Prostate gland (tissue), 2 donors: Measurements from ENCODE around the gene SH3BP4. TPM values are rescaled to one million over a fixed set of nuclear protein-coding genes. Genes with fewer than 3 reads are reported as not detected.

Experiments
- DNase-seq: peaks from one replicate; pipeline ENCODE4 v3.0.0-alpha.2; 2019; ENCODE audit warnings: low spot score
- H3K27ac ChIP-seq, 2 donors: fragments of 200-600 bp; sonication (generic); 2 replicates each; pipeline ENCODE4 v1.5.1; 2017 to 2019
- H3K27me3 ChIP-seq: fragments of 200-600 bp; sonication (generic); replicated peaks from 2 replicates; pipeline ENCODE4 v1.5.1; 2019; ENCODE audit not compliant: insufficient read depth
- H3K36me3 ChIP-seq, 2 donors: fragments of 200-600 bp; sonication (generic); 1 replicate in 1 of 2; 2 replicates in 1 of 2; pipeline versions ENCODE4 v1.5.1 to v1.8.1; 2017 to 2019
- H3K4me1 ChIP-seq: fragments of 200-600 bp; sonication (generic); replicated peaks from 2 replicates; pipeline ENCODE4 v1.5.1; 2019
- H3K4me3 ChIP-seq, 2 donors: fragments of 200-600 bp; sonication (generic); 2 replicates each; pipeline ENCODE4 v1.5.1; 2017 to 2019
- H3K9me3 ChIP-seq: fragments of 200-600 bp; sonication (generic); 2 replicates; pipeline ENCODE4 v1.5.1; 2017
- POLR2A ChIP-seq: fragments of 450-650 bp; IDR thresholded peaks from one replicate; pipeline ENCODE4 v1.6.1; 2016; ENCODE audit warnings: antibody characterized with exemption, mild to moderate bottlenecking
- POLR2AphosphoS5 ChIP-seq: sonication (generic); formaldehyde crosslinking; IDR thresholded peaks from one replicate; pipeline ENCODE4 v1.6.1; 2017; ENCODE audit warnings: antibody characterized with exemption
- WGBS: methylation state at CpG from one replicate; pipeline ENCODE4 v1.1.5; 2018; 5-methylcytosine and 5-hydroxymethylcytosine counted together
- intact Hi-C: fragments of 100-400 bp; cut with DNase I; formaldehyde crosslinking; loops from one replicate; pipeline ENCODE4 v1.14.2; 2022
- total RNA-seq, 2 donors: library from RNA; depleted of rRNA; stranded (reverse); fragments of >200 nt; gene quantifications; one replicate each; pipeline ENCODE4 v1.1.0, GENCODE V29; 2016
- TF ChIP-seq, protein P1 (sequence below), 4 experiments: fragments of 200-600 bp in 2 of 4; fragments of 450-650 bp in 2 of 4; sonication (generic) in 2 of 4; IDR thresholded peaks; 1 replicate in 3 of 4; 2 replicates in 1 of 4; pipeline ENCODE4 v1.5.1; 2016 to 2019; ENCODE audit warnings: antibody characterized with exemption in 4 of 4, mild to moderate bottlenecking in 2 of 4, moderate library complexity in 2 of 4

The SH3BP4 gene
- total RNA-seq, 2 donors from 2014 or later: 86.7 to 134 TPM

DNA sequence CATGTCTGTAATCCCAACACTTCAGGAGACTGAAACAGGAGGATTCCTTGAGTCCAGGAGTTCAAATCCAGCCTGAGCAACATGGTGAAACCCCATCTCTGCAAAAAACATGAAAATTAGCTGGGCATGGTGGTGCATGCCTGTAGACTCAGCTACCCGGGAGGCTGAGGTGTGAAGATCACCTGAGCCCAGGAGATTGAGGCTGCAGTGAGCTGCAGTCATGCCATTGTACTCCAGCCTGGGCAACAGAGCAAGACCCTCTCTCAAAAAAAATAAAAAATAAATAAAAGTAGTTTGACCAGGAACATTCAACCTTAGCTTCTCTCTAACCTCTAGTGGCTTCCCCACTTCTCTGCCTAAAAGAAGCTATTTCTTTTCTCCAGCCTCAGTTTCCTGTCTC lies 23.8 kb downstream of the SH3BP4 start:
- H3K27me3 ChIP-seq: no peaks in the 10 kb centered on the region
- H3K27ac ChIP-seq: peak overlapping the region; percentile 62 to 77
- intact Hi-C loops: no loop called here
- H3K9me3 ChIP-seq: no peaks in the 10 kb centered on the region
- TF ChIP-seq, protein P1, sequence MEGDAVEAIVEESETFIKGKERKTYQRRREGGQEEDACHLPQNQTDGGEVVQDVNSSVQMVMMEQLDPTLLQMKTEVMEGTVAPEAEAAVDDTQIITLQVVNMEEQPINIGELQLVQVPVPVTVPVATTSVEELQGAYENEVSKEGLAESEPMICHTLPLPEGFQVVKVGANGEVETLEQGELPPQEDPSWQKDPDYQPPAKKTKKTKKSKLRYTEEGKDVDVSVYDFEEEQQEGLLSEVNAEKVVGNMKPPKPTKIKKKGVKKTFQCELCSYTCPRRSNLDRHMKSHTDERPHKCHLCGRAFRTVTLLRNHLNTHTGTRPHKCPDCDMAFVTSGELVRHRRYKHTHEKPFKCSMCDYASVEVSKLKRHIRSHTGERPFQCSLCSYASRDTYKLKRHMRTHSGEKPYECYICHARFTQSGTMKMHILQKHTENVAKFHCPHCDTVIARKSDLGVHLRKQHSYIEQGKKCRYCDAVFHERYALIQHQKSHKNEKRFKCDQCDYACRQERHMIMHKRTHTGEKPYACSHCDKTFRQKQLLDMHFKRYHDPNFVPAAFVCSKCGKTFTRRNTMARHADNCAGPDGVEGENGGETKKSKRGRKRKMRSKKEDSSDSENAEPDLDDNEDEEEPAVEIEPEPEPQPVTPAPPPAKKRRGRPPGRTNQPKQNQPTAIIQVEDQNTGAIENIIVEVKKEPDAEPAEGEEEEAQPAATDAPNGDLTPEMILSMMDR (IDR thresholded peaks at IDR 0.05): no peak
- no peak for TF ChIP-seq POLR2AphosphoS5
- no peak for TF ChIP-seq POLR2A
- peaks cover 21% of the 10 kb centered on the region for H3K4me1 ChIP-seq
- DNase-seq: no peak
- WGBS: 90% methylated on average over 1 of the region's 1 CpG
- no peaks in the 10 kb centered on the region for H3K36me3 ChIP-seq
- H3K4me3 ChIP-seq: no peak overlapping the region

DNA sequence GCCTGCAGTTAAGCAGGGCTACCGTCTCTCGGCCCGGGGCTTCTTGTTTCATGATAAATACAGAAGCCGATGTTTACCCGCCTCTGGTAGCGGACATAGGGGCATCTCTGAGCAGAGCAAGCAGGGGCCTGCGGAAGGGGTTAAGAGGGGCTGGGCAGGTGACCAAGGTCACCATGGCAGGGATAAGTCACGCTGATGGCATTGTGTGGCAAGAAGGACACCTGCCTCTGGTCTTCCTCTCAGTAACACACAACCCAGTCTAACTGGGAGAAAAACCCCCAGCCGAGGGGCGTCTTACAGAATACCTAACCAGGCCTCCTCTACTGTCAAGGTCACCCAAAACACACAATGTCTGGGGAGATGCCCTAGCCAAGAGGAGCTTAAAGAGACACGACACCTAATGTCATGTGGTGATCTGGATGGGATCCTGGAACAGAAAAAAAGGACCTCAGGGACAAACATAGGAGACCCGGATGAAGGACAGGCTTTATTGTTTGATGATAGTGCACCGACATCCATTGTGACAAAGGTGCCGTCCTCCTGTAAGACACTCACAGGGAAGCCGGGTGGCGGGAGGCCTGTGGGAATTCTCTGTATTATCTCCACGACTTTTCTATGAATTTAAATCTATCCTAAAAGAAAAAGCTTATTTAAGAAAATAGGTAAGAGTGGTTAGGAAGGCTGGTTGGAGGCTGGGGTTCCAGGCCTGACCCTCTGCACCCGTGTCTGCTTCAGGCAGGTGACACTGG lies 24.8 kb downstream of the SH3BP4 start:
- H3K4me3 ChIP-seq: no peak overlapping the region
- H3K27ac ChIP-seq: peak overlapping the region; percentile 77 to 79
- H3K36me3 ChIP-seq: no peaks in the 10 kb centered on the region
- no peaks in the 10 kb centered on the region for H3K9me3 ChIP-seq
- intact Hi-C loops: no loop called here
- no peaks in the 10 kb centered on the region for H3K27me3 ChIP-seq
- DNase-seq: no peak
- 82% methylated on average over 18 of the region's 18 CpGs for WGBS
- TF ChIP-seq, protein P1 (IDR thresholded peaks at IDR 0.05): no peak
- TF ChIP-seq POLR2A (no peak), POLR2AphosphoS5 (no peak)
- H3K4me1 ChIP-seq: peaks cover 27% of the 10 kb centered on the region

DNA sequence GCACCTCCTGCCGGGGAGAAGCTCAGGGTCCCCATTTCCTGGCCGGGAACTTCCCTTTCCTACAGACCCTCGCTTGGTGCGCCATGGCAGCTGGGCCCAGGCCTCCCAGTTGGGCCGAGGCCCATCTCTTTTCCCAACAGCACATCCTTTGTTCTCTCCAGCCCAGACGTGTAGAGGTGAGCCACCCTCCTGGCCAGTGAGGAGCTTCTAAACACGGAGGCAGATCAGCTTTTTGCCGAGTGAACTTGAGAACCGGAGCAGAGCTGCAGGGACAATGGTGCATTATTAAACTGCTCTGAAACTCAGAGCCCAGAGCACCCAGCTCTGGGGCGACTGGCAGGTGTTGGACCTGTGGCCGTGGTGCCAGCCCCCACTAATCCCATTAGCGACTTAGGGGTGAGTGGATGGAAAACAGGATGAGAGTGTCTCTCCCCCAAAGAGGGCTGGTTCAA lies 25.4 kb downstream of the SH3BP4 start:
- DNase-seq: no peak
- Histone ChIP-seq H3K27me3 (no peaks in the 10 kb centered on the region), H3K4me3 (peak overlapping the region in 1 of 2 donors; percentile 37), H3K36me3 (no peaks in the 10 kb centered on the region), H3K4me1 (peaks cover 33% of the 10 kb centered on the region), H3K9me3 (no peaks in the 10 kb centered on the region), H3K27ac (peak overlapping the region; percentile 77 to 79)
- TF ChIP-seq POLR2AphosphoS5 (no peak), POLR2A (no peak)
- TF ChIP-seq, protein P1 (IDR thresholded peaks at IDR 0.05): no peak
- 51% methylated on average over 12 of the region's 12 CpGs for WGBS
- intact Hi-C loops: no loop called here

DNA sequence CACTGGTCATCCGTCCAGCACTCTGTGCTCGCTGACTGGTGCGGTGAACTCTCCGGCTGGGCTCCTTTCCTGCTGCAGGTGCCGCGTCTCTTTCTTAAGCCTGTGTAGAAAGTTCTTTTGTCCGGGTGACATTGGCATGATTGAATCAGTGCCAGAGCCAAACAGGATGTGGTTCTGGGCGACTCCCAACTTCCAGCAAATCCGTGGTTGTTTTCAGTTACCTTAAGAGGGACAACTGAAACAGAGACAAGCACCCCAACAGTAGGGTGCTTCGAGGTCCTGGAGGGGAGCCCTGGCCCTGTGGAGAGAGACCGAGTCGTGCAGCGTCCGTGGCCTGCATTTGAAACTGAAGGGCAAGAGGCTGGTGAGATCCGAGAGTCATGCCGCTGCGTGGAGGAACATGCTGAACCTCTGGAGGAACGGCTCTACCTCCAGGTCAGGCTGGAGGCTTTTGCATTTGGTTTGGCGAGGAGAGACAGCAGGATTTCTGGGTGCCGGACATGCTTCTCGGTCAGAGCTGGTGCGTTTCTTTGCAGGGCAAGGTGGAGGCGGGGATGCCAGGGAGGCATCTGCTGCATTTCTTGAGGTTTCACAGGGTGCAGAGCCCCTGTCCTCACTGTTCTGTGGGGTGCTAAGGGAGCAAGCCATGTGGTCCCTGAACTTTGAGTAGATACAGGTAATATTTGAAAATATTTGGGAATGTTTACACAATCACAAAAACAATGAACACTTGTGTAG lies 26.8 kb downstream of the SH3BP4 start:
- peaks cover 41% of the 10 kb centered on the region for H3K4me1 ChIP-seq
- peak overlapping the region; percentile 77 to 79 for H3K27ac ChIP-seq

More for the DNA sequence above, 26.8 kb downstream of the SH3BP4 start:
- WGBS: 47% methylated on average over 23 of the region's 23 CpGs
- Histone ChIP-seq H3K27me3 (no peaks in the 10 kb centered on the region), H3K9me3 (no peaks in the 10 kb centered on the region), H3K36me3 (no peaks in the 10 kb centered on the region), H3K4me3 (peak overlapping the region; percentile 26 to 37)
- DNase-seq: peak; percentile 81
- intact Hi-C loops: no loop called here
- no peak for TF ChIP-seq POLR2A
- peak; percentile 80 for TF ChIP-seq POLR2AphosphoS5
- TF ChIP-seq, protein P1 (IDR thresholded peaks at IDR 0.05): no peak
